Stimulated activated CD8-positive, alpha-beta memory T cell treated with anti-CD3 and anti-CD28 coated beads, Interleukin-12 subunit alpha, Interleukin-12 subunit beta, amount 100 ng/mL, for 1 hour (primary cell): ENCODE measurements around the gene RPRML.

Source experiments
- DNase-seq: peaks from one replicate; pipeline ENCODE4 v3.0.0-alpha.2; 2020; ENCODE audit warnings: low read depth

Gene RPRML

DNA sequence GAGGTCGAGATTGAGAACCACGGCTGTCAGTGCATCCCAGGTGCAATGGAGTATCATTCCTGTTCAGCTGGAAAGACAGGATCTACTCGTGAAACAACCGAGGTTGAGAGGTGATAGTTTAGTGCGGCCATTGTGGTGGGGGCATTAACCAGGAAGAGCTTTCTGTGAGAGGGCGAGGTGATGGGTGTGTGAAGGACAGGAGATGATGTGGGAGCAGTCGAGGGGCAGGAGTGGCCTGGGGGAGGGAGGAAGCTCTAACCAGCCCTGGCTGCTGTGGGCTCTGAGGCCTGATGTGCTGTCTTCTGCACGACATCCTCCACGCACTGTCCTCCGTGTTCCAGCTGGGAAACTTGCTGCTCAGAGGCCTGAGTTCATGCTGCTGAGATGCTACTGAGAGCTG lies 34.1 kb downstream of the RPRML start:
- DNase-seq = no peak

DNA sequence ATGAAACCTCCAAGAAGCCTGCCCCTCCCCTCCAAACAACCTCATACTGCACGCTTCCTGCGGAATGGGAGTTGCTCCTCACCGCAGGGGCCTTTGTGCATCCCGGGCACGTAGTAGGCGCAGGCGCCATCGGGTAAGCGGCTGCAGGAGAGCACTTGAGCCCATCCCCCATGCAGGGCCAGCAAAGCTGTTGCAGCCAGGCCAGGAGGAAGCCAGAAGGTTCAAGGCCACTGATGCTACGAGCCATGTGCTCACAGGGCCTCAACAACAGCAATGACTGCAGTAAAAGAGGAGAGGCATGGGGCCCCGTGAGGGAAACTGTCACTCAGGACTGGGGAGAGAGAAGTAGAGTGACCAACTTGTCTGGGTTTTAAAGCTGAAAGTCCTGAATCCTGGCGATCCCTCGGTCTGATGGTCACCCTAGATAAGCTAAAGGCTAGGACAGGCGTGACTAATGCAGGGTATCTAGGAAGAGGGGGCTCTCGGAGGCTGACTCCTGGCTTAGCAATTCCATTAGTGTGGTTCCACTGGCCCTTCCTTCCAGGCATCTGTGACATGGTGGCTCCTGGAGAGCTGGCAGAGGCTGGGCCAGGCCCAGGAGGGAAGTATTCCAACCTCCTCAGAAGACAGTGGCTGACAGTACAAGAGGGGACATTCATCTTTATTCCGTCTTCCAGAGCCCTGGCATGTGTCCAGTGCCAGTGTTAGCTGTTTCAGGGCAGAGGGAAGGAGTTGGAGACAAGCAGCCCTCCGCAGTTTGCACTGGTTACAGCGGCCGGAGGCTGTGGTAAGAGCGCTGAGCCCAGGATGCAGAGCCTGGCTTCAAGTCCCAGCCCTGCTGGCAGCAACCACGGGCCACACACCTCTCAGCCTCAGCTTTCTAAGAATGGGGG lies 35.3 kb downstream of the RPRML start:
- DNase-seq = no peak

DNA sequence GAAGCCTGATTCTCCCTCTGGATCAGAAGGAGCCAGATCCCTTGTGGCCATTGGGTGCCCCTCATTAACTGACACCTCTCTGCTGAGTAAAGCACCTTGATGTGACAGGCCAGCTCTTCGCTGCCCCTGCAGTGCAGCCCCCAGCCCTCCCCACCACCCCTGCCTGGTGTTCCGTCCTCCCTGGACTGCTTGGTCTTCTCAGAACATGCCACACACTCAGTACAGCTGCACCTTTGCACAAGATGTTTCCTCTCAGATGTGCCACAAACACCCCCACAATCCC lies 35.9 kb downstream of the RPRML start:
- DNase-seq = no peak

DNA sequence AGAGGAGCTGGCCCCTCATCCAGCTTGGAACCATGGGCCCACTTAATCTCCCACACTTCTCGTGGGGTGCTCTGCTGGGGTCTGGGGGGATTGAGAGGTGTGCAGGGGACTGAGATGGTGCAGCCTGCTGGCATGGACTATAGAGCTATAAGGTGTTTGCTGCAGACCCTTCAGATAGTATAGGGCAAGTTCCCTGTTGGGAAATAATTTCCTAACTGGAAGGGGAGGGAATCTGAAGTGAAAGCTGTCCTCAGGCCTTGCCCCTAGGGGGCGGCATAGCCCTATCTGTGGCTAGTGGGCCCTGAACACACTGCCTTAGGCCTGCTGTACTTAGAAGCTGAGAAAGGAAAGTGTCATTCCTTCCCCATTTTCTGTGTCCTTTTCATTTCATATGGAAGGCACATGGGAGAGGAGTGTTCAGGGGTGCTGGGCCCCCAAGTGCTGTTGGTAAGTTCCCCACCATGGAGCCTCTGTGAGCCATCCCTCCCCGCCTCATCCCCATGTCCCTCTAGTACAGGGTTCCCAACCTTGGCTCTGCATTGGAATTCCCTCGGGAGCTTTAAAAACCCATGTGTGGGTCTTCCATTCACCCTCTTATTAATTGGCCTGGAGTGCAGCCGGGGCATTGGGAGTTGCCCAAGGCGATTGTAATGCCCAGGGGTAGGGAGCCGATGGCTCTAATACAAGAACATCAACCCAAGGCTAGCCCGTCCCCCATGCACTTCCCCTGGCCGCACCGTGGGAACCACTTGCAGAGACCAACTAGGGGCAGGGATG lies 36.4 kb downstream of the RPRML start:
- peak; percentile 25 for DNase-seq

DNA sequence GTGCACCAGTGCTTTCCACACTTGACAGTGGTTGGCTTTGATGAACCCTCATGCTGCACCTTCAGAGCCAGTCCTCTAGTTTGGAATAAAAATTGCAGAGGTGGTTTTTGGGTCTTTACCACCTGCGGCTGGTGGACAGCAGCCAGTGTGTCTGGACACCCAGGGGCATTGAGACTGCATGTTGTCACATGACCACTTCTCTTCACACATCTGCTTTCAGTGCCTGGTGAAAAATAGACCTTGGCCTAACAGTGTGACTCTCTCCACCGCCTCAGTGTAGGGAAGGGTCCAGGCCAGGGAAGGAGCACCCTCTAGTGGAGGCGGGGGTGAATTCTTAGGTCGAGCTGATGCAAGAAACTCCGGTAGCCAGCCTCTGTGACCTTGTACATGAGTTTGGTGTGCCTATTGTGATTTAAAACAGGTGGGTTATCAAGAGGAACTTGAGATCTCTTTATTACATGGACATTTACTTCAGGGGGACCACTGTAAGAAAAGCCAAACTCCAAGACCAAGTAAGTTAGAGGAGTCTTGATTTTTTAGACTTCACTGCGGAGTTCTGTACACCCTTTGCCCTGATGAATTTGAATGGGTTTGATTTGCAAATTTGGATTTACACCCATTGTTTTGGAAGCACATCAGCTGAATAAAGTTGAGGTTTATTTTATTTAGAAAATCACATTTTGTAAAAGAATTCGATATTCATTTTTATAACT lies 38.2 kb downstream of the RPRML start:
- peak; percentile 49 for DNase-seq

DNA sequence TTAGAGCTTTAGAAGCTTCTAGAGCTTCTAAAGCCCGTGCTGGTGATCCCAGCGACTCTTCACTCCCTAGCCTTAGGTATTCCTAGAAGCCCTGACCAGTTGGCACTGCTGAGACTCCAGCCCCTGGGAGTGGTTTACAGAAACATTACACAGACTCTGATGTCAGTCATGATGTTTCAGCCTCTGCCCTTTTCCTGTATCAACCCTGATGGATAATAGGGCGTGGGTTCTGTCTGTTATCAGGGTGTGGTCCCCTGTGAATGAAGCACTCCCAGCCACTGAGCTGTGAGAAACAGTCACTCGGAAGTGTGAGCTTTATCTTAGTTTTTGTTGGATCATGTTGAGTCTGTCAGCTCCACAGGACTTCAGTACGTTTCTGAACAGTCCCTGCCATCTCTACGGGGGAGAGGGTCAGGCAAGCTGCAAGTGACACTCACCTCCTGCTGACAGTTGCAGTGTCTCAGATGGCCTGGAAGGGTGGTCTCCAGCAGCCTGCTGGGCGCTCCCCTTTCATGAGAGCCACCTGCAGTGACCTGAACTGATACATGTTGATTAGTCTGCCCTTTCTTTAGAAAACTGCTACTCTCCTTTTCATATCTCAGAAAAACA lies 43.3 kb downstream of the RPRML start:
- DNase-seq = no peak

DNA sequence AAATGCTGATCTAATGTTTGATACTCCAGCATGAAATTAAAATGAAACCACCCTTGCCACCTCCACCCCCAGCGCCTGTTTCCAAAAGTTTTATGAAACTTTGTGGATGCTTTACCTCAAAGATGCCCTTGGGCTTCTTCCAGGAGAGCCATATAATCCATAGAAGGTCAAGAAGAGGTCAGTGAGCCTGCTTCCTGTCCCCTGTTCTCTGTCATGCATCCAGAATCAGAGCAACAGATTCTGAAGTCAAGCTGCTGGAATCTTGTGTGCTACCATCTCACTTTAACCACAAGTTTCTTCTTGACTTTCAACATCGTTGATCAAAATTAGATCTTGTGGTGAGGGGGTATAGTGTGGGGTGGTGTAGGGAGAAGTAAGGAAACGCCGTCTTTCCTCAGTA lies 47.5 kb downstream of the RPRML start:
- DNase-seq = no peak

DNA sequence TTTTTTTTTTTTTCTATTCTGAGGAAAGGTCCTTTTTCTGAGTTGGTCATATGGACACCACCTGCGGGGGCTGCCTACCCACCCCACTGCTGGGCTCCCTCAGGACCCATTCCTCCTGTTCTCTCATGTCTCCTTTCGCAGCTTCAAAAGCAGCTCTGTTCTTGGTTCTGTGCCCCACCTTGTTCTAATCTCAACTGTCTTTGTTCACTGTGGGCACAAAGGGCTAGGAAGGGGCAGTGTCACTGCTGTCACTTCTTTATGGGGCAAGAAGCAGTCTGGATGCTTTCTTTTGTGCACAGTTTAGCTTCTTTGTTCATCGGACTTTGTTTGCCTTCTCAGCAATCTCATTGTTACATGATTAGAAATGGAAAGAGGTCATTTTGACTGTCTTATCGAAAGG lies 49.0 kb downstream of the RPRML start:
- no peak for DNase-seq

DNA sequence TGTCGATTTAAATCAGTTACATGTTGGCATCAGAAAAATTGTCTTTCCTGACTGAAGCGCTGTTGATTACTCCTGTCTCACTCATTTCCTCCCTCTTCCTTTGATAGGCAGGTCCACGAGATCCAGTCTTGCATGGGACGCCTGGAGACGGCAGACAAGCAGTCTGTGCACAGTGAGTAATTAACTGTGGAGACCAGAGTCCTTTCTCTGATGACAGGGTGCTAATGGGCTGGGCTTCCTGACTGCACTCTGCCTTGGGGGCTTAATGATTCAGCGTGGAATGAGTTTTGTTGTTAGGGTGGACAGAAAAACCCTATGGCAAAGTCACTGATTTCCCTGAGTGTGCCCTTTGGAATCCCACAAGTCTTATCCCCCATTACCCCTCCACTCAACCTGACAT lies 49.6 kb downstream of the RPRML start:
- DNase-seq = no peak

DNA sequence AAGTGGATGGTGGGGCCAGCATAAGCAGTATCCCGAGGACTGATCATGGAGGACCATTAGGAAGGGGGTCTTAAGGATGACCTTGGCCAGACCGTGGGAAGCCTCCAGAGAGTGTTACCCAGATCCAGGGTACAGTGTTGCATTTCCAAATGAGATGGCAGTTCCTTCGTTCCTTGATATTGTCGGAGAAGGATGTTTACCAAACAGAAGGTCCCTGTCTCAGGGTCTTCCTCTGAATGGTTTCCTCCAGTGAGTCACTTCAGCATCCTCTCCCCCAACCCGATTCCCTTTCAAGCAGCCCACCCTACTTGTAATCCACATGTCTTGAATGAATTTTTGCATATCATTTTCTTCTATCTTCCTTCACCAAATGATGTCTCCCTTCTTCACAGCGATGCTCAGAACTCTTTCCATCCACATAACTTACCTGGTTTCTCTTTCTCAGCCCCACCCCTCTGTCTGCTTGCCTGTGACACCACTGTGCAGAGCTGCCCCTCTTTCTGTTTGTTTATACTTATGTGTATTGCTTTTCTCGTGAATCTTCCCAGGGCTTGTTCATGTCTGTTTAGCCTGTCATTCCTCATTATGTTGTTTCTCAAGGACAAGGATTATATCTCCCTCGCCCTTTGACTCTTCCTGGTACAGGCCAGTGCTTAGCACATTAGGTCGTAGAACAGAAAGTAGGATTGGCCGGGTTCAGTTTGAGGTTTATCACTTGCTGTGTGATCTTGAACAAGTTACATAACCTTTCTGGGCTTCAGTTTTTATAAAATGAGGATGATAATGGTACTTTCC lies 50.4 kb downstream of the RPRML start:
- DNase-seq = no peak
